Limb (tissue), 2 donors: ENCODE data around the gene ZSCAN31.
"Not testable (repeated sequence)": the region's sequence is repeated elsewhere in the genome, so short reads cannot be mapped to it uniquely, and the experiment has no call there.

Experiments
- DNase-seq, 2 donors: peaks; one replicate each; pipeline ENCODE4 v3.0.0-alpha.2; 2016; ENCODE audit errors: extremely low spot score in 2 of 2

The ZSCAN31 gene

GRCh38 chr6:28323813-28324424, 12.0 kb downstream of the ZSCAN31 start:
- DNase-seq, result no peak

GRCh38 chr6:28322661-28323060, 13.3 kb downstream of the ZSCAN31 start:
- DNase-seq, result no peak

GRCh38 chr6:28317866-28318265, 18.1 kb downstream of the ZSCAN31 start:
- not testable (repeated sequence) for DNase-seq

- no peak for DNase-seq
Observed at GRCh38 chr6:28315628-28316027, 20.3 kb downstream of the ZSCAN31 start.

- no peak for DNase-seq
Observed at GRCh38 chr6:28312939-28313338, 23.0 kb downstream of the ZSCAN31 start.

- no peak for DNase-seq
Observed at GRCh38 chr6:28311139-28311823, 24.7 kb downstream of the ZSCAN31 start.

- not testable (repeated sequence) for DNase-seq
Observed at GRCh38 chr6:28306363-28306762, 29.6 kb downstream of the ZSCAN31 start.

GRCh38 chr6:28303570-28303969, 32.4 kb downstream of the ZSCAN31 start:
- DNase-seq, result no peak

- DNase-seq, result no peak
Observed at GRCh38 chr6:28296520-28297060, 39.4 kb downstream of the ZSCAN31 start.

GRCh38 chr6:28295326-28295725, 40.6 kb downstream of the ZSCAN31 start:
- DNase-seq, result no peak

- no peak for DNase-seq
Observed at GRCh38 chr6:28291573-28291972, 44.4 kb downstream of the ZSCAN31 start.

- no peak for DNase-seq
Observed at GRCh38 chr6:28282926-28283325, 53.0 kb downstream of the ZSCAN31 start.

GRCh38 chr6:28281288-28282064, 54.5 kb downstream of the ZSCAN31 start, which contains the start of gene PGBD1:
Gene PGBD1 (plus strand): TSS chr6:28281572. CDS start chr6:28283814, 2,242 bp downstream.
- peak; percentile 61 to 87 for DNase-seq

- DNase-seq, result no peak
Observed at GRCh38 chr6:28280595-28281287, 55.2 kb downstream of the ZSCAN31 start.

GRCh38 chr6:28277746-28278145, 58.2 kb downstream of the ZSCAN31 start:
- no peak for DNase-seq

- DNase-seq, result no peak
Observed at GRCh38 chr6:28274888-28275287, 61.1 kb downstream of the ZSCAN31 start.
